ENCODE data around the gene SDF2L1. TPM values are rescaled to one million over a fixed set of nuclear protein-coding genes. Genes with fewer than 3 reads are reported as not detected.

Gene SDF2L1
- total and polyA plus RNA-seq, 2 of the 13 experiments (the other 11 are each of a cell fraction or from before 2014, with no cell fraction given), result 18.0 to 57.4 TPM

GRCh38 chr22:21629255-21630149, 12.6 kb upstream of the SDF2L1 start, which contains the start of gene YDJC (continued):
- TF ChIP-seq HIVEP1 (CRISPR knock-in tag; IDR thresholded peaks at IDR 0.05) (peak; percentile 95), MTA3 (CRISPR knock-in tag; IDR thresholded peaks at IDR 0.05) (no peak), ZNF83 (CRISPR knock-in tag; IDR thresholded peaks at IDR 0.05; ENCODE audit: borderline replicate concordance) (peak; percentile 95), ZNF530 (CRISPR knock-in tag; IDR thresholded peaks at IDR 0.05; ENCODE audit: low read depth) (no peak), SP4 (CRISPR knock-in tag; IDR thresholded peaks at IDR 0.05) (peak; percentile 81), ZNF337 (CRISPR knock-in tag; IDR thresholded peaks at IDR 0.05; ENCODE audit: borderline replicate concordance, low read depth) (no peak), NR2C2 (CRISPR knock-in tag; IDR thresholded peaks at IDR 0.05; ENCODE audit: borderline replicate concordance) (peak; percentile 71), HMGXB3 (CRISPR knock-in tag; IDR thresholded peaks at IDR 0.05; ENCODE audit: borderline replicate concordance) (0 out of 2 replicates have a peak, but pooled peaks have one; percentile 23), FOXJ3 (CRISPR knock-in tag; IDR thresholded peaks at IDR 0.05; ENCODE audit: borderline replicate concordance) (peak; percentile 72), ARID2 (CRISPR knock-in tag; IDR thresholded peaks at IDR 0.05; ENCODE audit: borderline replicate concordance) (peak; percentile 90; the same call in 1 of the 2 replicates), RORA (CRISPR knock-in tag; IDR thresholded peaks at IDR 0.05) (no peak), RXRB (CRISPR knock-in tag; IDR thresholded peaks at IDR 0.05; ENCODE audit: borderline replicate concordance) (peak; percentile 70)
- TF ChIP-seq, protein P1, sequence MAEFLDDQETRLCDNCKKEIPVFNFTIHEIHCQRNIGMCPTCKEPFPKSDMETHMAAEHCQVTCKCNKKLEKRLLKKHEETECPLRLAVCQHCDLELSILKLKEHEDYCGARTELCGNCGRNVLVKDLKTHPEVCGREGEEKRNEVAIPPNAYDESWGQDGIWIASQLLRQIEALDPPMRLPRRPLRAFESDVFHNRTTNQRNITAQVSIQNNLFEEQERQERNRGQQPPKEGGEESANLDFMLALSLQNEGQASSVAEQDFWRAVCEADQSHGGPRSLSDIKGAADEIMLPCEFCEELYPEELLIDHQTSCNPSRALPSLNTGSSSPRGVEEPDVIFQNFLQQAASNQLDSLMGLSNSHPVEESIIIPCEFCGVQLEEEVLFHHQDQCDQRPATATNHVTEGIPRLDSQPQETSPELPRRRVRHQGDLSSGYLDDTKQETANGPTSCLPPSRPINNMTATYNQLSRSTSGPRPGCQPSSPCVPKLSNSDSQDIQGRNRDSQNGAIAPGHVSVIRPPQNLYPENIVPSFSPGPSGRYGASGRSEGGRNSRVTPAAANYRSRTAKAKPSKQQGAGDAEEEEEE (CRISPR knock-in tag; IDR thresholded peaks at IDR 0.05; ENCODE audit: borderline replicate concordance), result no peak
- TF ChIP-seq, protein P2, sequence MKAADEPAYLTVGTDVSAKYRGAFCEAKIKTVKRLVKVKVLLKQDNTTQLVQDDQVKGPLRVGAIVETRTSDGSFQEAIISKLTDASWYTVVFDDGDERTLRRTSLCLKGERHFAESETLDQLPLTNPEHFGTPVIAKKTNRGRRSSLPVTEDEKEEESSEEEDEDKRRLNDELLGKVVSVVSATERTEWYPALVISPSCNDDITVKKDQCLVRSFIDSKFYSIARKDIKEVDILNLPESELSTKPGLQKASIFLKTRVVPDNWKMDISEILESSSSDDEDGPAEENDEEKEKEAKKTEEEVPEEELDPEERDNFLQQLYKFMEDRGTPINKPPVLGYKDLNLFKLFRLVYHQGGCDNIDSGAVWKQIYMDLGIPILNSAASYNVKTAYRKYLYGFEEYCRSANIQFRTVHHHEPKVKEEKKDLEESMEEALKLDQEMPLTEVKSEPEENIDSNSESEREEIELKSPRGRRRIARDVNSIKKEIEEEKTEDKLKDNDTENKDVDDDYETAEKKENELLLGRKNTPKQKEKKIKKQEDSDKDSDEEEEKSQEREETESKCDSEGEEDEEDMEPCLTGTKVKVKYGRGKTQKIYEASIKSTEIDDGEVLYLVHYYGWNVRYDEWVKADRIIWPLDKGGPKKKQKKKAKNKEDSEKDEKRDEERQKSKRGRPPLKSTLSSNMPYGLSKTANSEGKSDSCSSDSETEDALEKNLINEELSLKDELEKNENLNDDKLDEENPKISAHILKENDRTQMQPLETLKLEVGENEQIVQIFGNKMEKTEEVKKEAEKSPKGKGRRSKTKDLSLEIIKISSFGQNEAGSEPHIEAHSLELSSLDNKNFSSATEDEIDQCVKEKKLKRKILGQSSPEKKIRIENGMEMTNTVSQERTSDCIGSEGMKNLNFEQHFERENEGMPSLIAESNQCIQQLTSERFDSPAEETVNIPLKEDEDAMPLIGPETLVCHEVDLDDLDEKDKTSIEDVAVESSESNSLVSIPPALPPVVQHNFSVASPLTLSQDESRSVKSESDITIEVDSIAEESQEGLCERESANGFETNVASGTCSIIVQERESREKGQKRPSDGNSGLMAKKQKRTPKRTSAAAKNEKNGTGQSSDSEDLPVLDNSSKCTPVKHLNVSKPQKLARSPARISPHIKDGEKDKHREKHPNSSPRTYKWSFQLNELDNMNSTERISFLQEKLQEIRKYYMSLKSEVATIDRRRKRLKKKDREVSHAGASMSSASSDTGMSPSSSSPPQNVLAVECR (CRISPR knock-in tag; IDR thresholded peaks at IDR 0.05; ENCODE audit: borderline replicate concordance), result peak; percentile 92; the same call in 1 of the 2 replicates
- TF ChIP-seq, protein P3, sequence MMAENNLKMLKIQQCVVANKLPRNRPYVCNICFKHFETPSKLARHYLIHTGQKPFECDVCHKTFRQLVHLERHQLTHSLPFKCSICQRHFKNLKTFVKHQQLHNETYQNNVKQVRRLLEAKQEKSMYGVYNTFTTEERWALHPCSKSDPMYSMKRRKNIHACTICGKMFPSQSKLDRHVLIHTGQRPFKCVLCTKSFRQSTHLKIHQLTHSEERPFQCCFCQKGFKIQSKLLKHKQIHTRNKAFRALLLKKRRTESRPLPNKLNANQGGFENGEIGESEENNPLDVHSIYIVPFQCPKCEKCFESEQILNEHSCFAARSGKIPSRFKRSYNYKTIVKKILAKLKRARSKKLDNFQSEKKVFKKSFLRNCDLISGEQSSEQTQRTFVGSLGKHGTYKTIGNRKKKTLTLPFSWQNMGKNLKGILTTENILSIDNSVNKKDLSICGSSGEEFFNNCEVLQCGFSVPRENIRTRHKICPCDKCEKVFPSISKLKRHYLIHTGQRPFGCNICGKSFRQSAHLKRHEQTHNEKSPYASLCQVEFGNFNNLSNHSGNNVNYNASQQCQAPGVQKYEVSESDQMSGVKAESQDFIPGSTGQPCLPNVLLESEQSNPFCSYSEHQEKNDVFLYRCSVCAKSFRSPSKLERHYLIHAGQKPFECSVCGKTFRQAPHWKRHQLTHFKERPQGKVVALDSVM (CRISPR knock-in tag; IDR thresholded peaks at IDR 0.05), result peak; percentile 67
